Astrocyte of the hippocampus (primary cell): Measurements from ENCODE around the gene FERD3L.

Source experiments
- DNase-seq: peaks from one replicate; pipeline ENCODE4 v3.0.0; 2011; ENCODE audit warnings: low read depth, low spot score

The FERD3L gene

DNA sequence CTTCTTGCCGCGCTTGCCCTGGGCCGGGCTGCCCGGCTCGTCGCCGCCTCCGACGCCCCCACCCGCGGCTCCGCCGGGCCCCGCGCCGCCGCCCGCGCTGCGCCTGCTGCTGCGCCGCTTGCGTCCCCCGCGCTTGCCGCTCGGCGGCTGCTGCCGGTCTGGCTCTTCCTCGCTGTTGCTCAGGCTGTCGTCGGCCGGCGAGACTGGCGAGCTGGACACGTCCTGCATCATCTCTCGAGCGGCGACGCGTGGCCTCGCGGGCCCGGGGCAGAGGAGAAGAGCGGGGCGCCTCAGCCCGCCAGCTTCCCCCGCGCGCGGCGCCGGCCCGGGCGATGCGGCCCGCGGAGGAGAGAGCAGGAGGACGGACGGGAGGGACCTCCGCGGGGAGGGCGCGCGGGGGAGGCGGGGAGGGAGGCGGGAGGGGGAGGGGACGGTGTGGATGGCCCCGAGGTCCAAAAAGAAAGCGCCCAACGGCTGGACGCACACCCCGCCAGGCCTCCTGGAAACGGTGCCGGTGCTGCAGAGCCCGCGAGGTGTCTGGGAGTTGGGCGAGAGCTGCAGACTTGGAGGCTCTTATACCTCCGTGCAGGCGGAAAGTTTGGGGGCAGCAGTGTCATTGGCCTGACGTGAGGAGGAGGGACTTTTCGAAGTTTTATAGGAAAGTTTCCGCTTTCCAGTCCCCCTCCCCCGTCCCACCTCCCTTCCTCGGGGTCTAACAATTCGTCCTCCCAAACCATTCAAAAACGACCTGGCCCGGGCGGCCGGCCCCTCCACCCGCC is 27.9 kb downstream of the FERD3L start, which contains the start of gene TWIST1:
Gene TWIST1 (minus strand): TSS at position 546 of the 779 bp plus-strand sequence. CDS start 315 bp downstream, at position 231.
- DNase-seq: peak; percentile 87

- DNase-seq: peak; percentile 66
Measured at GRCh38 chr7:19116121-19117090, 28.8 kb downstream of the FERD3L start.

GRCh38 chr7:19114551-19114855 is 30.7 kb downstream of the FERD3L start:
- DNase-seq: peak; percentile 46

DNA sequence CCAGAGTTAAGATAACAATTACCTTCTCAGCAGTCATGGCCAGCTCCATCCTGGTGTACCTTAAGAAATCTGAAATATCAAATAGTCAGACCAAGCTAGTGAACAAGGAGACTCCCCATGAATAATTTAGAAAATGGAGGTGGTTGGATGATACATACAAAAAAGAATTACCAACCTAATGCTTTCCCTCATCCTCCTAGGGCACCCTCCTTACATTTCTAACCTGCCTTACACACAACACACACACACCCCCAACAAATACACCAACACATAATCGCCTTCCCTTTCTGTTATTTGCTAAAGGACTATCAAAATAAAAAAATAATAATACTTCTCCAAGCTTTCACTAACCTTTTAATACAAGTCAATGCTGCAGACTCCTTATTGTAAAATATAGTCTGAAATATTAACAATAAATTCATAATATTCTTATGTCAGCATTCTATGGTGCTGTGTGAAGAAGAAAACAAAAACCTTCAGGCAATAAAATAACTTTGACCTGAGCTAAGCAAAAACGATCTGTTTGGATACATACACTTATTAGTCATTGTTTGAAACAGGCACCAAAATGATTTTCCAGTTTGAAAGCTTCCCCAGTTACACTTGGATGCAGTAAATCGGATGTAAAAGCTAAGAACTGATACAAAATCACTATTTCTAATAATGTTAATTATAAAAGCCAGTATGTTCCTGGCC is 31.2 kb downstream of the FERD3L start:
- DNase-seq: no peak

DNA sequence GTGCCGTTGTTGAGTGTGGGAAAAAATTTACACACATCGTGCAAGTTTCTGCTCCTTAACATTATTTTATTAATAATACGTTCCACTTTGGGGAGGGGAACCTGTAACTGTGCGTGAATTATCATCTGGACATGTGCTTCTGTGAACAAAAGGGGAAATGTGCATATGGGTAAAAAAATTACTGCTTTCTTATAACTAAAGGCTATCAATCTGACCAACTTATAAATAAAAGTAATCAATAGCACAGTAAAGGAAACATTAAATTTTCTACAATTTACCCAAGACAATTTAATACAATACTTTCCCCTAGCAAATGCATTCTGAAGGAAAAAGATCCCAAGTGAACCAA is 32.2 kb downstream of the FERD3L start:
- DNase-seq: no peak

DNA sequence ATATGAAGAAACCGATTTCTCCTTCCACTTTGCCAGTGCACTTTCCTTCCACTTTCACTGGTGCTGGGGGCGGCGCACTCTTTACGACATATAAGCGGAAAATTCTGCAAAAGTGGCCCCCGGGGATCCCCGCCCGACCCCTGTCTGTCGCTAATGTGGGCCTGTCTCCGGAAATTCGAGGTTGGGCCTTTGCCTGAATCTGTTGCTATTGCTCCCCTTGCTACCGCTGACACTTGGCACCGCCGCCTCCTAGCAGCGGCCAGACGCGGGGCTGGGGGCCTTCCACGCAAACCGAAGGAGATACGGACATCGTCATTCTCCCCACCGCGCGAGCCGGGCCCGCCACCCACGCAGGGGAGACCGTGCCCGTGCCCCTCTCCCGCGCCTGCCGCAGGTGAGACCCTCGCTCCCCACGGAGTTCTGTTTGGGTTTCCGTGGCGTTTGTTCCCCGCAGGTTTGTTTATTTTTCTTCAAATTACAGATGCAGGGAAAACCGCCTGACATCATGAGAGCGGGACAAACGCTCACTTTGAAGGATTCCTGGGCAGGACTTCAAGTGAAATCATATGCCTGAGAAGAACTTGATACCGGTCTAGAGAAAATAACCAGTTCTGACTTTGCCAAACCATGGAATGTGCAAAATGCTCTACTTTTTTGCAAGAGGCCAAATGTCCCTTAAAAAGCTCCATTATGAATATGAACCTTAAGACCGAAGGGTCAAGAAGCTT is 32.8 kb downstream of the FERD3L start:
- peak; percentile 91 for DNase-seq

DNA sequence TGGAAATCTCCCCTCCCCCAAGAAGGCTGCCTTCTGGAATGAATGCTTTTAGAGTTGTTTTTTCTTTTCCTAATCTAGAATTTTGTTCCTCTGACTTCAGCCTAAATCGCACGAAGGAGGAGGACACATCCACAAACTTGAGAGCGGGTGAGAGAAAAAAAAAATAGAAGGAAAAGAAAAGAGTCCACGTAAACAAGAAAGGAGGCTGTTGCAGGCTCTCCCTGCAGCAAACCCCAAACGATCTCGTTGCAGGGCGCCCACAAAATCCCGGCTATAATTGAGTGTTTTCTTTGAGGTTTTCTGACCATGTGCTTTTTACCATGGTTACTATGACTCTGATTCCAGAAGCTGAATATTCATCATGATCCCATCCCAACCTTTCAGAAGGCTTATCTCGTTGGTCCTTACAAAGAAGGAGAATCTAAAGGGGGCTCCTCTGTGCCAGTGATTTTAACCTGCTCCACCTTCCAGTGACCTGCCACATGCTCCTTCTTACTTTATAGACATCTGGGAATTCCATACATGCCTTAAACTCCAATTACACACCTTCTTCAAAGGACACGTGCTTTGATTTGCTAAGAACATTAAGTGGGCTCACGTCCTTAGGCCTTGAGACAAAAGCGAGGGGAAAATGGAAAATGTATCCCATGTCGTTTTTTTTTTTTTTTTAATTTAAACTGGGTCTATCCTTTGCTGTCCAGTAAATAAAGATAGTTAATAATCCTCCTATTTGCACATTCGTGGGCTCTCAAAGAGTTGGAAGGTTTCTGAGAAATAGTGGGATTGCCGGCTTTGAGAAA is 33.5 kb downstream of the FERD3L start:
- DNase-seq: no peak

DNA sequence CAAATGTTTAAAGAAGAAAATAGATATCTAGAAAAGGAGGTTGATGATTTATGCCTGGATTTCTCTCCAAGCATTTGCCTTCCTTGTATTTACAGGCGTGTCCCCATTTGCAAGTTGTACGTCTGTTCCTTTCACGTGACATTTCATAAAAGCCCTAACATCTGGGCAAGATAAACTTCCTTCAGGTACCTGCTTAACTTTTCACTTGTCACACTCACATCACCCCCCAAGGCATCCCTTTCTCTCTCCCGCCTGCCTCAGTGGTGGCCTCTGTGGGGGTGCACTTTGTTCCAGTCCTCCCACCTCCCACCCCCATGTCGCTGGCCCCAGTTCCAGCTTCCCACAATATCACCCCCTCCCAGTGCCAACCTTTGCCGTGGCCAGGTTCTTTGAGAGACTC is 34.4 kb downstream of the FERD3L start:
- no peak for DNase-seq

- no peak for DNase-seq
Measured at GRCh38 chr7:19110026-19110730, 35.0 kb downstream of the FERD3L start.

- DNase-seq: no peak
Measured at GRCh38 chr7:19109000-19109946, 35.9 kb downstream of the FERD3L start.

DNA sequence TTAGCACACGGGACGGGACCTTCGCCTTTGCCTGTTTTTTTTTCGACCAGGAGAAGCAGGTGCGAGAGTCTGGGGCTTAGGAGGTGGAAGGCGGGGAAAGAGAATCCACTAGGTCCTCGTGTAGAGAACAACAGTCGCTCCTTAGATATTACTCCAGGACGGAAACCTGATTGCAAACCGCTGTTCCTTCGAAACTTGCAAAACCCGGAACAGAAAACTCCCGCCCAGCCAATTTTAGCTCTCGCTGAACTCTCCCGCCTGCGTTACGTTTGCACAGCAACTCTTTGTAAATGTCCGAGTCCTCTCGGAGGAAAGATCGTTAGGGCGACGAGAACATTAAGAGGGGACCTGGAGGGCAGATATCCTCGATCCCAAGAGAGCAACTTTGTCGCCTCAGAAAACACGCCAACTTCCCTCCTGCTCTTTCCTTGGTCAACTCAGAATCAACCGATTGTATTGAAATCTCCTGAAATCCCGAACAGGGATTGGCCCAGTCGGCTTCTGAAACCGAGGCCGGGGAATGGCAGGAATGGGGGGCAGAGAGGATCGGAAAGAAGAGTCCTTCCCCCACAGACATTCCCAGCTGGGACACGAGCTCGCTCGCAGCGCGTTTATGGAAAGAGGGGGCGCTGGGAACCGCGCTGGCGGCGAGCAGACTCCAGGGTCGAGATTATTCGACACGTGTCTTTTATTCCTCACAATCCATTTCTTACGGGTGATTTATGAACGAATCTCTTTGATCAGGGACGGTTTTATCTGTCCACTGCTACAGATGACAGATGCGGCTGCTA is 37.7 kb downstream of the FERD3L start:
- peak; percentile 75 for DNase-seq

DNA sequence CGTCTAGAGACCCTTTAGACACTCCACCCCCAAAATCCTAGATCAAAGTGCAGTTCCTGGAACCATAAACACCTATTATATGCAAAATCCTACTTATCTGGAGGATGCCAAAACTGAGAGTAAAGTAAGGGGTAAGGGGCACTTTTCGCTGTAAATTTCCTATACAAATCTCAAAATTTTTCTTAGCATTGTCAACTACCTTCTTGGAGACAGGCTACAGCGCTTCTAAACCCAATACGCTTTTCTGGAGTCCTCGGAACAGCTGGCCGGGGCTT is 38.2 kb downstream of the FERD3L start:
- no peak for DNase-seq

- DNase-seq: peak; percentile 47
Measured at GRCh38 chr7:19106241-19107080, 38.8 kb downstream of the FERD3L start.

DNA sequence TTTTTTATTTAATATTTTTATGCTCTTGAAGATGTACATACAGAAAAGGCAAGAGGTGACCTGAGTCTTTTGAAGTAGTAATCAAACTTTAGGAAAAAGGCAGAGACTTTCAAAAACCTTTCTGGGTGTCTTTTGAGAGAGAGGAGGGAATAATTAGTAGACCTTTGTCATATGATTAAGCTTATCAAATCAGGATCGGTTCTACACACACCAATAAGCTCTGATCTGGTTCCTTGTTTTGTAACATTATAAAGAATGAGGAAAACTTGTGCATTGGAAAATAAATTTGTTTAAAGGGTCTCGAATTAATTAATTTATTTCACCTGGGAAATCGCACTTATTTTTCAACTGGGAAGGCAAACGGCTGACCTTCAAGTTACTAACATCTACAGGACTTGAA is 39.7 kb downstream of the FERD3L start:
- DNase-seq: no peak

DNA sequence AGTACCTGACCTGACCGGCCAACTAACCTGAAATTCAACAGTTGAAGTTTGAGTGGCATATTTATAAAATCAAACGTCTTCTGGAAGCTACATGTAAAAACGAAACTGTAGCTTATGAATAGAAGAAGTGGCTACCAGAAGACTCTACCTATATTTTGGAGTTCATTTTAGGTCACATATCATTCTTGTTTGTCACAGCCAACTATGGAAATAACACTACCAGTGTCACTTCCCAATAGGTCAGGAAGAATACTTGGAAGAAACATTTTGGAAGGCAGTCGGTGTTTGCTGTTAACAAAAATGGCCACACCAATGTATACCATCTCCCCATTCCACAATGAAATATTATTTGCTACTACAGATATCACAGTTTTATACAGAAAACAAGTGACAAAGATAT is 40.4 kb downstream of the FERD3L start:
- no peak for DNase-seq

- DNase-seq: no peak
Measured at GRCh38 chr7:19102884-19103283, 42.3 kb downstream of the FERD3L start.

DNA sequence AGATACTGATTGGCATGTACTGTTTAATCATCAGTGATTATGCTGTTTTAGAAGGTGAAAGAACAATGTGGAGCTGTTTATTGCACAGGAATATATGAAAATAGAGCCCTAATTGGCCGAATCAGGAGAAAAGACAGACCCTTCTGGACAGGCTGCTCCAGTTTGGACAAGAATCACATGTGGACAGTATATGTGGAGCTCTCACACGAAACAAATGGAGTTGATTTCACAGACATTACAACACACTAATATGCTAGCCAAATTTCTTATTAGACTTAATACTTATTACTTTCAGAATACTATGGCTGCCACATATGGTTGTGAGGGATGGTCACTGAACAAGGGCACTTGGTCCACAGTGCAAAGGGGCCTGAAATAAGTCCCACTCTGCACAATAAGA is 43.3 kb downstream of the FERD3L start:
- no peak for DNase-seq
